HG02981 (cell line): ENCODE results near the gene TBC1D9.

Source experiments
- ATAC-seq: cut with Tn5 transposase; IDR thresholded peaks from one replicate; pipeline ENCODE4 v1.9.1; 2021; ENCODE audit warnings: mild to moderate bottlenecking, moderate library complexity; ENCODE audit not compliant: unreplicated experiment

The TBC1D9 gene

GRCh38 chr4:140725556-140725955 lies 30.6 kb downstream of the TBC1D9 start:
- ATAC-seq = no peak

- no peak for ATAC-seq
These were observed 31.4 kb downstream of the TBC1D9 start for GRCh38 chr4:140724760-140725159.

- ATAC-seq = peak; percentile 54
These were observed 35.5 kb downstream of the TBC1D9 start for GRCh38 chr4:140720387-140721304.

GRCh38 chr4:140719686-140720085 lies 36.5 kb downstream of the TBC1D9 start:
- no peak for ATAC-seq

GRCh38 chr4:140719022-140719421 lies 37.2 kb downstream of the TBC1D9 start:
- no peak for ATAC-seq

GRCh38 chr4:140718241-140718952 lies 37.8 kb downstream of the TBC1D9 start:
- no peak for ATAC-seq

- no peak for ATAC-seq
These were observed 38.9 kb downstream of the TBC1D9 start for GRCh38 chr4:140717313-140717712.

GRCh38 chr4:140715119-140715518 lies 41.1 kb downstream of the TBC1D9 start:
- no peak for ATAC-seq

GRCh38 chr4:140711910-140712309 lies 44.3 kb downstream of the TBC1D9 start:
- ATAC-seq = no peak

GRCh38 chr4:140710908-140711622 lies 45.1 kb downstream of the TBC1D9 start:
- ATAC-seq = no peak

GRCh38 chr4:140707325-140707724 lies 48.9 kb downstream of the TBC1D9 start:
- ATAC-seq = no peak

GRCh38 chr4:140706665-140707064 lies 49.5 kb downstream of the TBC1D9 start:
- no peak for ATAC-seq

- no peak for ATAC-seq
These were observed 49.9 kb downstream of the TBC1D9 start for GRCh38 chr4:140706276-140706625.

GRCh38 chr4:140705625-140706275 lies 50.4 kb downstream of the TBC1D9 start:
- ATAC-seq = no peak

GRCh38 chr4:140704964-140705363 lies 51.2 kb downstream of the TBC1D9 start:
- ATAC-seq = no peak

GRCh38 chr4:140704392-140704960 lies 51.7 kb downstream of the TBC1D9 start:
- ATAC-seq = no peak

- ATAC-seq = no peak
These were observed 52.7 kb downstream of the TBC1D9 start for GRCh38 chr4:140703463-140703862.

- ATAC-seq = no peak
These were observed 54.0 kb downstream of the TBC1D9 start for GRCh38 chr4:140702096-140702757.

- no peak for ATAC-seq
These were observed 55.1 kb downstream of the TBC1D9 start for GRCh38 chr4:140701071-140701470.
